Ovary (tissue), 3 donors: ENCODE data around the gene NFE2L3.

ENCODE experiments used
- EP300 ChIP-seq: sonication (generic); formaldehyde crosslinking; IDR thresholded peaks from one replicate; pipeline ENCODE4 v1.6.1; 2017; ENCODE audit warnings: antibody characterized with exemption
- POLR2A ChIP-seq: fragments of 450-650 bp; IDR thresholded peaks from one replicate; pipeline ENCODE4 v1.6.1; 2017; ENCODE audit warnings: antibody characterized with exemption, mild to moderate bottlenecking, moderate library complexity
- TF ChIP-seq, protein P1 (sequence below), 3 donors: fragments of 450-650 bp in 2 of 3; fragments of 200-600 bp in 1 of 3; IDR thresholded peaks; one replicate each; pipeline versions ENCODE4 v1.5.1 to v1.8.0; 2016 to 2022; ENCODE audit warnings: antibody characterized with exemption in 3 of 3, mild to moderate bottlenecking in 1 of 3
- donor health status: DM: no; HTN: no; CAD: no.

DNA sequence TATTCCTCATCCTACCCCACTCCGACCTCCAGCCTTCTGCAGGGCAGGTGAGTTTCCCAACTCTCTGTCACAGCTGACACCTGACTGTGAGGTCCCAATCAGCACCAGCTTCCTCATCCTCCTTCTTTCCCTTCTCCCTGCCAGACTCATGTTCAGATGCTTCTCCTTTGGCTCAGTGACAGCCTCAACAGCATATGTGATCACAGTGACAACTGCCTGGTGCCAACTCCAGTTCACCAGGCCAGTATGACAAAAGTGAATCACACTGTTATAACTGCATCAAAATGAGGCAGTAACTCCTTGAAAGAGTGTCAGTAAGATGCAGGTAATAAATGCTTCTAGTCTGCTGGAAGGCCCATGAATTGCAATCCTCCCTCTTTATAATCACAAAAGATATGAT is 46.8 kb upstream of the NFE2L3 start:
- TF ChIP-seq, protein P1, sequence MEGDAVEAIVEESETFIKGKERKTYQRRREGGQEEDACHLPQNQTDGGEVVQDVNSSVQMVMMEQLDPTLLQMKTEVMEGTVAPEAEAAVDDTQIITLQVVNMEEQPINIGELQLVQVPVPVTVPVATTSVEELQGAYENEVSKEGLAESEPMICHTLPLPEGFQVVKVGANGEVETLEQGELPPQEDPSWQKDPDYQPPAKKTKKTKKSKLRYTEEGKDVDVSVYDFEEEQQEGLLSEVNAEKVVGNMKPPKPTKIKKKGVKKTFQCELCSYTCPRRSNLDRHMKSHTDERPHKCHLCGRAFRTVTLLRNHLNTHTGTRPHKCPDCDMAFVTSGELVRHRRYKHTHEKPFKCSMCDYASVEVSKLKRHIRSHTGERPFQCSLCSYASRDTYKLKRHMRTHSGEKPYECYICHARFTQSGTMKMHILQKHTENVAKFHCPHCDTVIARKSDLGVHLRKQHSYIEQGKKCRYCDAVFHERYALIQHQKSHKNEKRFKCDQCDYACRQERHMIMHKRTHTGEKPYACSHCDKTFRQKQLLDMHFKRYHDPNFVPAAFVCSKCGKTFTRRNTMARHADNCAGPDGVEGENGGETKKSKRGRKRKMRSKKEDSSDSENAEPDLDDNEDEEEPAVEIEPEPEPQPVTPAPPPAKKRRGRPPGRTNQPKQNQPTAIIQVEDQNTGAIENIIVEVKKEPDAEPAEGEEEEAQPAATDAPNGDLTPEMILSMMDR (IDR thresholded peaks at IDR 0.05) = no peak
- TF ChIP-seq POLR2A (no peak), EP300 (no peak)
